Measurements from ENCODE around the gene SLC25A47. TPM values are rescaled to one million over a fixed set of nuclear protein-coding genes. Genes with fewer than 3 reads are reported as not detected.
"Not testable (repeated sequence)": the region's sequence is repeated elsewhere in the genome, so short reads cannot be mapped to it uniquely, and the experiment has no call there.

Gene SLC25A47
- total RNA-seq, 1 experiment from 2014 or later = not detected

- H3K36me3 ChIP-seq (ENCODE audit: control insufficient read depth, insufficient read depth, low read length) = no peaks in the 10 kb centered on the region
- H3K27me3 ChIP-seq (replicated peaks; ENCODE audit: control insufficient read depth, insufficient read depth, low read length) = no peaks in the 10 kb centered on the region
- Mint-ChIP-seq H3K27ac (ENCODE audit: unreplicated experiment) (no peak overlapping the region), H3K27me3 (ENCODE audit: insufficient read depth, unreplicated experiment) (no peaks in the 10 kb centered on the region), H3K36me3 (ENCODE audit: insufficient read depth, unreplicated experiment) (no peaks in the 10 kb centered on the region), H3K4me1 (ENCODE audit: low read depth, unreplicated experiment) (peaks cover 10% of the 10 kb centered on the region), H3K9me3 (ENCODE audit: unreplicated experiment) (no peaks in the 10 kb centered on the region), H3K4me3 (ENCODE audit: unreplicated experiment) (peak overlapping the region; percentile 88)
- peak overlapping the region; percentile 82 for H3K4me3 ChIP-seq (ENCODE audit: low read depth, low read length)
- ChIA-PET POLR2A (interaction anchor here (0.6 kb wide), 1 partner anchor 31 kb away, joined by 3 read pairs; no protein-coding TSS in a partner anchor), CTCF (no interaction called here)
- intact Hi-C loops (cut with micrococcal nuclease; ENCODE audit: unreplicated experiment) = no loop called here
- no peaks in the 10 kb centered on the region for H3K9me3 ChIP-seq
- peaks cover 14% of the 10 kb centered on the region; the same call in 1 of the 2 replicates for H3K4me1 ChIP-seq
- peak in 1 of 2 experiments; percentile 36 for DNase-seq
- BruUV-seq (replicated peaks) = no TSS peak
- TF ChIP-seq CTCF (IDR thresholded peaks at IDR 0.05; ENCODE audit: insufficient read depth in 1 of 2, low read depth in 1 of 2, low read length in 1 of 2, severe bottlenecking in 1 of 2, unreplicated experiment in 1 of 2) = no peak
Measured at GRCh38 chr14:100306998-100307765, 16.0 kb upstream of the SLC25A47 start.

GRCh38 chr14:100307766-100308426 is 15.2 kb upstream of the SLC25A47 start:
- no peaks in the 10 kb centered on the region for H3K36me3 ChIP-seq (ENCODE audit: control insufficient read depth, insufficient read depth, low read length)
- POLR2A ChIA-PET = no interaction called here
- CTCF ChIA-PET = no interaction called here
- TF ChIP-seq CTCF (IDR thresholded peaks at IDR 0.05; ENCODE audit: insufficient read depth in 1 of 2, low read depth in 1 of 2, low read length in 1 of 2, severe bottlenecking in 1 of 2, unreplicated experiment in 1 of 2) = no peak
- BruUV-seq (replicated peaks) = TSS peak; percentile 50
- no peaks in the 10 kb centered on the region for H3K36me3 Mint-ChIP-seq (ENCODE audit: insufficient read depth, unreplicated experiment)
- H3K4me1 ChIP-seq = peaks cover 14% of the 10 kb centered on the region; the same call in 1 of the 2 replicates
- no peaks in the 10 kb centered on the region for H3K27me3 ChIP-seq (replicated peaks; ENCODE audit: control insufficient read depth, insufficient read depth, low read length)
- H3K27ac Mint-ChIP-seq (ENCODE audit: unreplicated experiment) = no peak overlapping the region
- peak overlapping the region; percentile 88 for H3K4me3 Mint-ChIP-seq (ENCODE audit: unreplicated experiment)
- intact Hi-C loops (cut with micrococcal nuclease; ENCODE audit: unreplicated experiment) = no loop called here
- no peaks in the 10 kb centered on the region for H3K27me3 Mint-ChIP-seq (ENCODE audit: insufficient read depth, unreplicated experiment)
- no peaks in the 10 kb centered on the region for H3K9me3 ChIP-seq
- H3K4me3 ChIP-seq (ENCODE audit: low read depth, low read length) = peak overlapping the region; percentile 82; the same call in 1 of the 2 replicates
- no peaks in the 10 kb centered on the region for H3K9me3 Mint-ChIP-seq (ENCODE audit: unreplicated experiment)
- H3K4me1 Mint-ChIP-seq (ENCODE audit: low read depth, unreplicated experiment) = peaks cover 10% of the 10 kb centered on the region
- DNase-seq = no peak

- H3K27me3 ChIP-seq (replicated peaks; ENCODE audit: control insufficient read depth, insufficient read depth, low read length); H3K4me3 ChIP-seq (ENCODE audit: low read depth, low read length); intact Hi-C loops (cut with micrococcal nuclease; ENCODE audit: unreplicated experiment); BruUV-seq (replicated peaks); H3K9me3 Mint-ChIP-seq (ENCODE audit: unreplicated experiment); POLR2A ChIA-PET; H3K36me3 Mint-ChIP-seq (ENCODE audit: insufficient read depth, unreplicated experiment); H3K27me3 Mint-ChIP-seq (ENCODE audit: insufficient read depth, unreplicated experiment); H3K4me3 Mint-ChIP-seq (ENCODE audit: unreplicated experiment); DNase-seq; H3K27ac Mint-ChIP-seq (ENCODE audit: unreplicated experiment); H3K9me3 ChIP-seq; H3K4me1 Mint-ChIP-seq (ENCODE audit: low read depth, unreplicated experiment); H3K36me3 ChIP-seq (ENCODE audit: control insufficient read depth, insufficient read depth, low read length): not testable (repeated sequence)
- peaks cover 14% of the 10 kb centered on the region; the same call in 1 of the 2 replicates for H3K4me1 ChIP-seq
- CTCF ChIA-PET = interaction anchor here (0.6 kb wide), 1 partner anchor 132 kb away, joined by 6 read pairs; no protein-coding TSS in a partner anchor
Measured at GRCh38 chr14:100308427-100308792, 14.7 kb upstream of the SLC25A47 start.
